Smooth muscle cell of the brain vasculature (primary cell): ENCODE results near the gene SCNN1B.
"Not testable (repeated sequence)": the region's sequence is repeated elsewhere in the genome, so short reads cannot be mapped to it uniquely, and the experiment has no call there.

ENCODE experiments used
- DNase-seq: peaks from one replicate; pipeline ENCODE4 v3.0.0-alpha.2; 2012; ENCODE audit warnings: low read depth, low spot score

Gene SCNN1B

GRCh38 chr16:23288726-23289512 lies 13.2 kb upstream of the SCNN1B start:
- DNase-seq, result no peak

DNA sequence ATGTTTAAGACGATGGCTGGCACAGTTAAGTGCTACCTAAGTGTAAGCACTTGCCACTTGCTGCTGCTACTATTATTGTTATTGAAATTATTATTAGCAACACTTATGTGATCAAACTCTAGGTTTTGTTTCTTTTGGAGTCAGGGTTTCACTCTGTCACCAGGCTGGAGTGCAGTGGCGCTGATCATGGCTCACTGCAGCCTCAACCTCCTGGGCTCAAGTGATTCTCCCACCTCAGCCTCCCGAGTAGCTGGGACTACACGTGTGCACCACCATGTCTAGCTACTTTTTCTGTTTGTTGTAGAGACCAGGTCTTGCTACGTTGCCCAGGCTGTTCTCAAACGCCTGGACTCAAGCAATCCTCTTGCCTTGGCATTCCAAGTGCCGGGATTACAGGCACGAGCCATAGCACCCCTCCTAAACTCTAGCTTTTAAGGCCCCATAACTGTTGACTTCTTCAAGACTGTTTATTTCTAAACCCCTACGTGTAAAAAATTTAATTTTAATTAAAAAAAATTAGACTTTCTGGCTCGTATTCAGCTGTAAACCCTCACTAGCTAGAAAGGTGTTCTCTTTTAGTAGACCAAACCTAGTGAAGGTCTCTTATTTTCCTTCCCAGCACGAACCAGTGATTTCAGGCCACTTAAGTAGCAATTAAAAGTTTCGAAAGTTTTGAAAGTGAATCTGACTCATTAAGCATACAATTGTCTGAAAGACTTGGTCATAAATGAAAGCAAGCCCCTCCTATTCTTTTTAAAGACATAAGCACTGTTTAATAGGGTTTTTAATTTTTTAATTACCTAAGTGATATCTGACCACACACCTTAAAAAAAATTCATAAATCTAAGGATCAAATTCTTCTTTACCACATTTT lies 11.7 kb upstream of the SCNN1B start:
- no peak for DNase-seq

- DNase-seq, result no peak
Observed at GRCh38 chr16:23293016-23293415, 9.1 kb upstream of the SCNN1B start.

GRCh38 chr16:23294260-23294659 lies 7.8 kb upstream of the SCNN1B start:
- no peak for DNase-seq

DNA sequence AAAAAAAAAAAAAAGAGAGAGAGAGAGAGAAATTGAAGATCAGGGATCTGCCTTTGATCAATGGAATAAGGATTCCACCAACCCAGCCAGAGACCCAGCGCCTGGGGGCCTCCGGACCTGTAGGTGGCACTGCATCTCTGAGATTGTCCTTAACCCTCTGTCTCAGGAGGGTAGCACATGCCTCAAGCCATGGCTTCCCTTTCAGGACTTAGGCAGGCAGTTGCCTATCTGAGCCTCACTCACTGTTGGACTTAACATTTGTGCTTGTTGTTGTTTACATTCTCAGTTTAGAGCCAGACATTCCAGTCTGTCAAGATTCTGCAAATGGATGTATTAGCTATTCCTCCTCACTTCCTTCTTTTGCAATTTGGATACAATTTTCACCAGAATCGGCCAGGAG lies 5.1 kb upstream of the SCNN1B start:
- DNase-seq, result no peak

DNA sequence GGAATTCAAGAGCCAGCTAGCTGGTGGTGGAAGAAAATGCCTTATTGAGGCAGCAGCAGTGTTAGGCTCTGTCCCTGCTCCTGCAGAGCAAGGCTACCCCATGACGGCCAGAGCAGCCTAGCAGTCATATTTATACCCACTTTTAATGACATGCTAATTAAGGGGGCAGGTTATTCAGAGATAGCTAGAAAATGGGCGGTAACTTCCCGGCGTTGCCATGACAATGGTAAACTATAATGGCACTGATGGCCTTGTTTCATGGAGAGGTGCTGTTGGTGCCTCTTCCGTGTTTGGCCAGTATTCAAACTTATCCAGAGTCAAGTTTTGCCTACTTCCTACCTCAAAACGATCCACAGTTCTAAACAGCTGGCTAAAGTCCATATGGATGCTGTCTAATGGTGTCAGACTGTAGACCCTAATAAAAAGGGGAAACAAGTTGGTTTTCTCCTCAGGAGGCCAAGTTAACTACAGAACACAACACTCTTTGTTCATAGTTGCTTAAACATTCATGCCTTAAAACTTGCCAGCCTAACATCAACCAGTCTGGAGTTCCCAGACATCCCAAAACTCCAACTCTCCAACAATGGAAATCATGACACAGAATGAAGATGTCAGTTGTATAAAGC lies 3.7 kb upstream of the SCNN1B start:
- DNase-seq, result no peak

- DNase-seq, result not testable (repeated sequence)
Observed at GRCh38 chr16:23299815-23300214, 2.3 kb upstream of the SCNN1B start.

DNA sequence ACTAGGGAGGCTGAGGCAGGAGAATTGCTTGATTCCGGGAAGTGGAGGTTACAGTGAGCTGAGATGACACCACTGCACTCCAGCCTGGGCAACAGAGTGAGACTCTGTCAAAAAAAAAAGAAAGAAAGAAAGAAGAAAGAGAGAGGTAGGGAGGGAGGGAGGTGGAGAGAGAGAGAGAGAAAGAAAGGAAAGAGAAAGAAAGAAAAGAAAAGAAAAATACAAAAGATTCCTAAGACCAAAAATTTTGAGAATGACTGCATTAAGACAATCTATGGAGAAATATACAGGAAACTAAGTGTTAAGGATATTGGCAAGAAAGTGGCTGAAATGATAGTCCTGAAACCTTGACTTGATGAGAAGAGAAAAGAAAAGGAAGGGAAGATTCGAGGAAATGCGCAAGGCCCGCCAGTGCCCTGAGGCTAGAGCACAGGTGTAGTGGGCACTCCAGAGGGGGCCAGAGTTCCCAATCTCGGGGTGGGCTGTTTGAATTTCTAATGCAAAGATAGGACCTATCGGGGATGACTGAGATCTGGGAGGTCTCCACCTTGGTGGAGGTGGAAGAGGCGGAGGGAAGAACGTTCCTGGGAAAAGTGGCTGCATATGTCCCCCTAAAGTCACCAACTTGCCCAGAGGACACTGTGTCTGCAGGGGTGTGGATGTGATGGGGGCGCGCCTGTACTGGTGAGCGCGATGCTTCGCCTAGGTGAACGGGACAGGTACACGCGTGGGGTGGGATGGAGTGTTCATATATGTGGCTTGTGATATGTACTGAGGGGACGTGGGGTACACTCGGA lies 654 bp upstream of the SCNN1B start:
- DNase-seq, result no peak

DNA sequence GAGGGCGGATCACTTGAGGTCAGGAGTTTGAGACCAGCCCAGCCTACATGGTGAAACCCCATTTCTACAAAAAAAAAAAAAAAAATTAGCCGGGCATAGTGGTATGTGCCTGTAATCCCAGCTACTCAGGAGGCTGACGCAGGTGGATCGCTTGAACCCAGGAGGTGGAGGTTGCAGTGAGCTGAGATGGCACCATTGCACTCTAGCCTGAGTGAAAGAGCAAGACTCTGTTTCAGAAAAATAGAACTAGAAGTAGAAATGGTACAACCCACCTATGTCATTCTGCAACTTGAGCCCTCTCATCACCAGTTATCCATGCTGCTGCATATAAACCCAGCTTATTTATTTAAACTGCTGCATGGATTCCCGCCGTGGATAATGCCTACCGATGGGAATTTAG lies 1.6 kb downstream of the SCNN1B start:
- no peak for DNase-seq

GRCh38 chr16:23304620-23305019 lies 2.5 kb downstream of the SCNN1B start:
- DNase-seq, result no peak

DNA sequence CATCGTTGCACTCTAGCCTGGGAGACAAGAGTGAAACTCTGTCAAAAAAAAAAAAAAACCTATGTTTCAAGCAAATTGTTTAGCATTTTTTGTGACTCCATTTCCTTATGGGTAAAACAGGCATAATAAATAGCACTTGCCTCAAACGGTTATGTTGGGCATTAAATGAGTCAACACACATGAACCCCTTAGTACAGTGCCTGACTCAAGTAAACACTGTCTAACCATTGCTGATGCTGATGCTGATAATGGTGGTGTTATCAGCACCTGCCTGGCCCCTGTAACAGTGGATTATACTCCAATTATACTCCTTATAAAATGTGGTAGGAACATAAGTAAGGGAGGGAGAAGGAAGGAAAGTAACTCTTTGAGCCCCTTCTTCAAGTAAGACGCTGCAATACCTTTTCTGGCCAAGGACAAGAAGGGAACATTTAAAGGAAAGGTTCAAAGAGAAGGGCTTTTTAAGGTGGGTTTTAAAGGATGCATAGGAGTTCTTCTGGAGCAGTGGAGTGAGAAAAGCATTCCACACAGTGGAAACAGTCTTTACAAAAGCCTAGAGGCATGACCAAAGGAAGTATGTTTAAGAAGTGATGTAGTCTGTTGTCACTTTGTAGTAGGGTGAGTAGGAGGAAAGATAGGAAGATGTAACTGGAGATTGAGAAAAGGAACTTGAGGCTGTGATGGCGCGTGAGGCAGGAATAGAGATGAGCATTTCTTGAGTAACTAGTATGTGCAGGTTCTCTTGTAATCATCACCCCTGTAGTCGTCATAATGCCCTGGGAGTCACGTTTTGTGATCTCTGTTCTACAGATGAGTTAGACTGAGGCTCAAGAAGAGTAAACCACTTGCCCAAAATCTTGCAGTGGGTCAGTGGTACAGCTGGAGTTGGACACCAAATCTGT lies 4.3 kb downstream of the SCNN1B start:
- DNase-seq, result no peak

GRCh38 chr16:23310217-23310616 lies 8.1 kb downstream of the SCNN1B start:
- no peak for DNase-seq

DNA sequence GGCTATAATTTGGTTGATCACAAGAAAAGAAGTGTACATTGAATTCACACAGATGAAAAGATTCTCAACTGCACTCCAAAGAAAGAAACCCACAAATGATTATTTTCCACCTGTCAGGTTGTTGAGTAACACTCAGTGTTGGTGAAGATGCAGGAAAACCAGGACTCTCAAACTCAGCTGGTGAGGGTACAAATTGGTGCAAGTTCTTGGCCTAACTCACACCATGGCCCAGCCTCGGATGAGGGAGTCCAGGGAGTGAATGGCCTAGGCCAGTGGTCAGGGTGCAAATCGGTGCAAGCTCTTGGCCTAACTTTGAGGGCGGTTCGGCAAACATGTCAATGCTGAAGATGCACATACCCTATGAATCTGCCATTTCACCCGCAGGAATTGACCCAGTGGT lies 8.6 kb downstream of the SCNN1B start:
- DNase-seq, result no peak

DNA sequence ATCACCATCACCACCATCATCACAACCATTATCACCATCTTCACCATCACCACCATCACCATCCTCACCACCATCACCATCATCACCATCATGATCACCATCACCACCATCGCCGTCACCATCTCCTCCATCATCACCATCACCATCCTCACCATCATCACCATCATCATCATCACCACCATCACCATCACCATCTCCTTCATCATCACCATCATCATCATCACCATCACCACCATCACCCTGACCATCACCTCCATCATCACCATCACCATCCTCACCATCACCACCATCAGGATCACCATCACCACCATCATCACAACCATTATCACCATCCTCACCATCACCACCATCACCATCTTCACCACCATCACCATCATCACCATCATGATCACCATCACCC lies 14.1 kb downstream of the SCNN1B start:
- DNase-seq, result no peak

DNA sequence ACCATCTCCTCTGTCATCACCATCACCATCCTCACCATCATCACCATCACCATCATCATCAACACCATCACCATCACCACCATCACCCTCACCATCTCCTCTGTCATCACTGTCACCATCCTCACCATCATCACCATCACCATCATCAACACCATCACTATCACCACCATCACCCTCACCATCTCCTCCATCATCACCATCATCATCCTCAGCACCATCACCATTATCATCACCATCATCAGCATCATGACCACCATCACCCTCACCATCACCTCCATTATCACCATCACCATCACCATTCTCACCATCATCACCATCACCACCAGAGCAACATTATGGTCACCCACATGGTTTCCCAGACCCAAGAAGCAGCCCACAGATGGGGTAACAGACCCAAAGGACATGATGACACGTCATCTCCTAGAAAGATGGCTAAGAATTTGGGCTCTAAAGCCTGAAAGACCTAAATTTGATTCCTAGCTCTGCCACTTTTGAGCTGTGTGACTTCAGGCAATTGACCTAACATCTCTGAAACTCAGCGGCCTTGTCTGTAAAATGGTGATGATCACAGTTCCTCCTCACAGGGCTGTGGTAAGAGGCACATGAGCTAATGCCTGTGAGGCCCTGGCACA lies 14.6 kb downstream of the SCNN1B start:
- no peak for DNase-seq

- no peak for DNase-seq
Observed at GRCh38 chr16:23317266-23317661, 15.2 kb downstream of the SCNN1B start.

GRCh38 chr16:23317751-23318150 lies 15.6 kb downstream of the SCNN1B start:
- DNase-seq, result no peak

- DNase-seq, result no peak
Observed at GRCh38 chr16:23318639-23319038, 16.5 kb downstream of the SCNN1B start.

DNA sequence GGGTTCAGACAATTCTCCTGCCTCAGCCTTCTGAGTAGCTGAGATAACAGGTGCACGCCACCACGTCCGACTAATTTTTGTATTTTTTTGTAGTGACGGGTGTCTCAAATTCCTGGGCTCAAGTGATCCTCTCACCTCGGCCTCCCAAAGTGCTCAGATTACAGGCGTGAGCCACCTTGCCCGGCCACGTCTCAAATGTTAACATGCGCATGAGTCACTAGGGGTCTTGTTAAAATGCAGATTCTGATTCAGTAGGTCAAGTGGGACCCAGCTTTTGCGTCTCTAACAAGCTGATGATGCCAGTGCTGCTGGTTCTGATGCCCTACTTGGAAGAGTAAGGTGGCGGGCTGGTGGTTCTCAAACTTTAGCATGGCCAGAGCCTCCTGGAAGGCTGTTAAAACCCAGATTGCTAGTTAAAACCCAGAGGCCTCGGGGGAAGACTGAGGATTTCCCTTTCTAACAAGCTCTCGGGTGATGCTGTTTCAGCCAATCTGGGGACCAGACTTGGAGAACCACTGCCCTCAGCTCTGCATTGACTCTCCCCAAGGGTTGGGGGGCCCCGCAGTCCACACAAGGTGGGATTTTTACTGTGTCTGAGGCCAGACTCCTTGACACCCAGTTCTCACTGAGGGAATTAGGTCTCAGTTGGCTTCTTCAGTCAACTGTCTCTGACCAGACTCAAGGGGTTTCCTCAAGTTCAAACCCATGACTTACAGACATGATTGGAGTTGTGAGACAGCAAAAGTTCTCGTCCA lies 17.9 kb downstream of the SCNN1B start:
- no peak for DNase-seq
